WERI-Rb-1 (cell line): ENCODE measurements around the gene RNF208.
"Not testable (repeated sequence)": the region's sequence is repeated elsewhere in the genome, so short reads cannot be mapped to it uniquely, and the experiment has no call there.

Experiments
- DNase-seq: peaks from one replicate; pipeline ENCODE4 v3.0.0-alpha.2; 2020
- H3K27ac ChIP-seq: fragments of 250-450 bp; sonication (Bioruptor Pico); 2 replicates; pipeline ENCODE4 v1.5.1; 2020; ENCODE audit warnings: mild to moderate bottlenecking, moderate library complexity
- H3K27me3 ChIP-seq: fragments of 250-450 bp; sonication (Bioruptor Pico); 2 replicates; pipeline ENCODE4 v1.5.1; 2021; ENCODE audit warnings: mild to moderate bottlenecking, low read depth, moderate library complexity; ENCODE audit not compliant: insufficient read depth, severe bottlenecking
- H3K36me3 ChIP-seq: fragments of 250-450 bp; sonication (Bioruptor Pico); 2 replicates; pipeline ENCODE4 v1.5.1; 2020; ENCODE audit warnings: mild to moderate bottlenecking, moderate library complexity
- H3K4me3 ChIP-seq: 2 replicates; pipeline ENCODE4 v1.5.1; 2011; ENCODE audit warnings: low read depth, mild to moderate bottlenecking, control low read depth, low read length
- H3K9me3 ChIP-seq: fragments of 250-450 bp; sonication (Bioruptor Pico); 2 replicates; pipeline ENCODE4 v1.5.1; 2021; ENCODE audit warnings: mild to moderate bottlenecking, moderate library complexity; ENCODE audit not compliant: severe bottlenecking
- TF ChIP-seq, protein P1 (sequence below): IDR thresholded peaks from 2 replicates; pipeline ENCODE4 v1.5.1; 2011; ENCODE audit warnings: low read depth, mild to moderate bottlenecking, control low read depth, inconsistent platforms, low read length

RNF208 gene

DNA sequence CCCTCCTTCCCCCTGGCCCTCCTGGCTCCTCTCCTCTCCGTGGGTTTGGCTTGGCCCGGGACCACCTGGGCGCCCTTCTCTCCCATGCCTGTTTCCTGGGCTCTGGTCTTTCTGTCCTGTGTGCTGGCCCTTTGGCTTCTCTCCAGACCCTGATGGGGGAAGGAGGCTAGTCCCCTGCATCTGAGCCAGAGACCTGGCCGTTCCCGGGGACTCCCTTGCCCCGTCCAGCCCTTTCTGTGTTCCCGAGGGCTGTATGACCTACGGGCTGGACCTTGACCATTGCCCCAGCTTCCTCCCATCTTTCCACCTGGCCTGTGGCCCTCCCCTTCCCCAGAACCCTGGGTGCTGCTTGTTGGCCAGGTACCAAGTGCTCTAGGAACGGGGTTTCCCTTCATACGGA is 41.5 kb upstream of the RNF208 start:
- TF ChIP-seq, protein P1, sequence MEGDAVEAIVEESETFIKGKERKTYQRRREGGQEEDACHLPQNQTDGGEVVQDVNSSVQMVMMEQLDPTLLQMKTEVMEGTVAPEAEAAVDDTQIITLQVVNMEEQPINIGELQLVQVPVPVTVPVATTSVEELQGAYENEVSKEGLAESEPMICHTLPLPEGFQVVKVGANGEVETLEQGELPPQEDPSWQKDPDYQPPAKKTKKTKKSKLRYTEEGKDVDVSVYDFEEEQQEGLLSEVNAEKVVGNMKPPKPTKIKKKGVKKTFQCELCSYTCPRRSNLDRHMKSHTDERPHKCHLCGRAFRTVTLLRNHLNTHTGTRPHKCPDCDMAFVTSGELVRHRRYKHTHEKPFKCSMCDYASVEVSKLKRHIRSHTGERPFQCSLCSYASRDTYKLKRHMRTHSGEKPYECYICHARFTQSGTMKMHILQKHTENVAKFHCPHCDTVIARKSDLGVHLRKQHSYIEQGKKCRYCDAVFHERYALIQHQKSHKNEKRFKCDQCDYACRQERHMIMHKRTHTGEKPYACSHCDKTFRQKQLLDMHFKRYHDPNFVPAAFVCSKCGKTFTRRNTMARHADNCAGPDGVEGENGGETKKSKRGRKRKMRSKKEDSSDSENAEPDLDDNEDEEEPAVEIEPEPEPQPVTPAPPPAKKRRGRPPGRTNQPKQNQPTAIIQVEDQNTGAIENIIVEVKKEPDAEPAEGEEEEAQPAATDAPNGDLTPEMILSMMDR, result no peak
- Histone ChIP-seq H3K4me3 (no peak overlapping the region), H3K27ac (no peak overlapping the region), H3K9me3 (no peaks in the 10 kb centered on the region), H3K36me3 (peaks cover under 1% of the 10 kb centered on the region; the same call in 1 of the 2 replicates), H3K27me3 (no peaks in the 10 kb centered on the region)
- no peak for DNase-seq

DNA sequence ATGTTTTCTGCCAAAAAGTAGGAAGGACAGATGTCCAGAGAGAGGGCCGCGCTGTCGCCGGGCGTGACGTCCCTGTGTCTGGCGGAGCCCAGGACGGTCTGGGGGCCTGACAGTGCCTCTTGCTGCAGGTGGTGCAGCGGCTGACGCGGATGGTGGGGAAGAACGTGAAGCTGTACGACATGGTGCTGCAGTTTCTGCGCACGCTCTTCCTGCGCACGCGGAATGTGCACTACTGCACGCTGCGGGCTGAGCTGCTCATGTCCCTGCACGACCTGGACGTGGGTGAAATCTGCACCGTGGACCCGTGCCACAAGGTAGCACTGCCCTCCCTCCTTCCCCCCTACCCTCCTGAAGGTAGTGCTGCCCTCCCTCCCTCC is 40.9 kb upstream of the RNF208 start:
- Histone ChIP-seq H3K4me3 (no peak overlapping the region), H3K9me3 (no peaks in the 10 kb centered on the region), H3K36me3 (no peaks in the 10 kb centered on the region), H3K27me3 (no peaks in the 10 kb centered on the region), H3K27ac (no peak overlapping the region)
- no peak for DNase-seq
- TF ChIP-seq, protein P1, result no peak

DNA sequence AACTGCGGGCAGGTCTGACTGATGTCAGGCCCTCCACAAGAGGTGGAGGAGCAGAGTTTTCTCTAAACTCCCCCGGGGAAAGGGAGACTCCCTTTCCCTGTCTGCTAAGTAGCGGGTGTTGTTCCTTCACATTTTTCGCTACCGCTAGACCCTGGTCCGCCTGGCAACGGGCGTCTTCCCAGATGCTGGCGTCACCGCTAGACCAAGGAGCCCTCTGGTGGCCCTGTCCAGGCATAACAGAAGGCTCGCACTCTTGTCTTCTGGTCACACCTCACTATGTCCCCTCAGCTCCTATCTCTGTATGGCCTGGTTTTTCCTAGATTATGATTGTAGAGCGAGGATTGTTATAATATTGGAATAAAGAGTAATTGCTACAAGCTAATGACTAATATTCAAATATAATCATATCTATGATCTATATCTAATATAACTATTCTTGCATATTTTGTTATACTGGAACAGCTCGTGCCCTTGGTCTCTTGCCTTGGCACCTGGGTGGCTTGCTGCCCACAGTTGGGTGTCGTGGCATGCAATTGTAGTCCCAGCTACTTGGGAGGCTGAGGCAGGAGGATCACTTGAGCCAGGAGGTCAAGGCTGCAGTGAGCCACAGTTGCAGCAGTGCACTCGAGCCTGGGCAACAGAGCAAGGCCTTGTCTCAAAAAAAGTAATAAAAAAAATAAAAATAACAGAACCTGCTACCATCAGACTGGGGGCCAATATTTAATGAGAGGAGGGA is 40.3 kb upstream of the RNF208 start:
- H3K4me3 ChIP-seq, H3K27ac ChIP-seq, H3K27me3 ChIP-seq, DNase-seq, H3K36me3 ChIP-seq, H3K9me3 ChIP-seq: not testable (repeated sequence)

DNA sequence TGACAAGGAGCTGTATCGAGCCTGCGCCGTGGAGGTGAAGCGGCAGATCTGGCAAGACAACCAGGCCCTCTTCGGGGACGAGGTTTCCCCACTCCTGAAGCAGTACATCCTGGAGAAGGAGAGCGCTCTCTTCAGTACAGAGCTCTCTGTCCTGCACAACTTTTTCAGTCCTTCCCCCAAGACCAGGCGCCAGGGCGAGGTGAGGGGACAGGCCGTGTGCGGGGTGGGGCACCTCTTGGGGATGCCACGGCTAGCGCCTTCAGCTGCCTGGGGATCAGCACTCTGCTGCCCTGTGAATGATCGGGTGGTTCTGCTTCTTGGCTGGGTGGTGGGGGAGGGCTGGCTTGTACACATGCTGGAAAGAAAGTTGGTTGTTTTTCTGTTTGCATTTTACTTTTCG is 34.8 kb upstream of the RNF208 start:
- Histone ChIP-seq H3K4me3 (no peak overlapping the region), H3K9me3 (no peaks in the 10 kb centered on the region), H3K27ac (no peak overlapping the region), H3K27me3 (no peaks in the 10 kb centered on the region), H3K36me3 (peaks cover 3% of the 10 kb centered on the region; the same call in 1 of the 2 replicates)
- TF ChIP-seq, protein P1, result no peak
- no peak for DNase-seq

DNA sequence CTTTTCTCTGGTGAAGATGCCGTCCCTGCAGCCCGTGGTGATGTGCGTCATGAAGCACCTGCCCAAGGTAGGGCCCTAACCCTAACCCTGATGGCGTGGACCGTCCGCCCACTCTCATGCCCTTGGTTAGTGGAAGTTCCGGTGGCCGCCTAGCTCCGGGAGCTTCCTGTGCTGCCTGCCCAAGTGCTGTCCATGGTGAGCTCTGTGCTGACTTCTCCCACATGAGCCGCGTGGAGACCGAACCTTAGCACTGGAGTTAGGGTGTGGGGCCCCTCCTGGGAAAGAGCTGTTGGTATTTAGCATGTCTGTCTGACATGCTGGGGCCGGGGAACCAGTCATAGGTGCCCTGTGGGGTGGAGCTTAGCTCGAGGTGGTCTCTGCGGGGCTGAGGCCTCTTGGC is 34.3 kb upstream of the RNF208 start:
- no peaks in the 10 kb centered on the region for H3K9me3 ChIP-seq
- no peak overlapping the region for H3K4me3 ChIP-seq
- H3K27ac ChIP-seq, result no peak overlapping the region
- DNase-seq, result no peak
- H3K36me3 ChIP-seq, result peaks cover 3% of the 10 kb centered on the region; the same call in 1 of the 2 replicates
- no peaks in the 10 kb centered on the region for H3K27me3 ChIP-seq
- TF ChIP-seq, protein P1, result no peak

DNA sequence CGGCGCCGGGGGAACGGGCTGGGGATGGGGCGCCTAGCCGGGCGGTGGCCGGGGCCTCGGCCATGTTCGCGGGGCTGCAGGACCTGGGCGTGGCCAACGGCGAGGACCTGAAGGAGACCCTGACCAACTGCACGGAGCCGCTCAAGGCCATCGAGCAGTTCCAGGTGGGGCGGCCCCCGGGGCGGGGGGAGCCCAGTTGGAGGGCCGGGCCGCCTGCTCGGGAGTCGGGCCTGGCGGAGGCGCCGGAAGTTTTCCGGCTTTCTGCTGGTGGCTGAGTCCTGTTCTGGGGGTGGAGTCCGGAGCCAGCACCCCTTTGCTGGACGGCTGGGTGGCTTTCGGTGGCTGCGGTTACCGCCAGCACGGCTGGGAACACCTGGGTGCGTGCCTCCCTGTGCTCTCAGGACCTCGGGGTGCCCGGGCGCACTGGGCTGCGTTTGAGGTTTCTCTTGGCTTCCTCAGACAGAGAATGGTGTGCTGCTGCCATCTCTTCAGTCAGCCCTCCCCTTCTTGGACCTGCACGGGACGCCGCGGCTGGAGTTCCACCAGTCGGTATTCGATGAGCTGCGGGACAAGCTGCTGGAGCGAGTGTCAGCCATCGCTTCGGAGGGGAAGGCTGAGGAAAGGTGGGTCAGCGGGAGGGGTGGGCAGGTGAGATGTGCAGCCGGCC is 33.5 kb upstream of the RNF208 start:
- Histone ChIP-seq H3K27ac (peak overlapping the region; percentile 75), H3K9me3 (no peaks in the 10 kb centered on the region), H3K36me3 (peaks cover 3% of the 10 kb centered on the region; the same call in 1 of the 2 replicates), H3K27me3 (no peaks in the 10 kb centered on the region), H3K4me3 (peak overlapping the region; percentile 76)
- TF ChIP-seq, protein P1, result no peak
- DNase-seq, result peak; percentile 43
